Peyer's patch (tissue), 4 donors: ENCODE results near the gene EPHA1.

ENCODE experiments used
- CTCF ChIP-seq, 6 experiments: fragments of 450-650 bp in 4 of 6; fragments of 200-600 bp in 2 of 6; sonication (generic) in 1 of 6; IDR thresholded peaks; one replicate each; pipeline ENCODE4 v1.5.1; 2017 to 2019; ENCODE audit warnings: antibody characterized with exemption in 6 of 6, mild to moderate bottlenecking in 3 of 6, moderate library complexity in 1 of 6
- POLR2A ChIP-seq, 2 donors: fragments of 450-650 bp; IDR thresholded peaks; one replicate each; pipeline ENCODE4 v1.5.1; 2017; ENCODE audit warnings: antibody characterized with exemption in 2 of 2, mild to moderate bottlenecking in 2 of 2, moderate library complexity in 2 of 2

- TF ChIP-seq CTCF (IDR thresholded peaks at IDR 0.05) (no peak), POLR2A (IDR thresholded peaks at IDR 0.05) (no peak)
These were observed 19.1 kb downstream of the EPHA1 start for GRCh38 chr7:143389316-143390103.
